Thyroid gland (tissue), 4 donors: ENCODE measurements around the gene COQ8A. TPM values are rescaled to one million over a fixed set of nuclear protein-coding genes. Genes with fewer than 3 reads are reported as not detected.

Source experiments
- DNase-seq, 2 donors: peaks; one replicate each; pipeline ENCODE4 v3.0.0-alpha.2; 2019
- H3K27ac ChIP-seq, 3 donors: fragments of 200-600 bp; sonication (generic); 1 replicate in 2 of 3; 2 replicates in 1 of 3; pipeline ENCODE4 v1.5.1; 2016 to 2019; ENCODE audit warnings: mild to moderate bottlenecking in 1 of 3, moderate library complexity in 1 of 3
- H3K27me3 ChIP-seq: fragments of 200-600 bp; sonication (generic); one replicate; pipeline ENCODE4 v1.5.1; 2019
- H3K36me3 ChIP-seq, 2 donors: fragments of 200-600 bp; sonication (generic); one replicate each; pipeline ENCODE4 v1.5.1; 2016 to 2019
- H3K4me1 ChIP-seq, 2 donors: fragments of 200-600 bp; sonication (generic); one replicate each; pipeline ENCODE4 v1.5.1; 2017 to 2019
- H3K4me3 ChIP-seq, 3 donors: fragments of 200-600 bp; sonication (generic); replicated peaks in 1 of 3; 1 replicate in 2 of 3; 2 replicates in 1 of 3; pipeline ENCODE4 v1.5.1; 2016; ENCODE audit warnings: mild to moderate bottlenecking in 1 of 3
- H3K9me3 ChIP-seq: fragments of 200-600 bp; sonication (generic); one replicate; pipeline ENCODE4 v1.5.1; 2017
- POLR2A ChIP-seq, 2 donors: fragments of 450-650 bp; IDR thresholded peaks; one replicate each; pipeline ENCODE4 v1.6.1; 2017; ENCODE audit warnings: antibody characterized with exemption in 2 of 2, mild to moderate bottlenecking in 2 of 2, moderate library complexity in 1 of 2
- WGBS, 2 donors: methylation state at CpG; one replicate each; pipeline ENCODE4 v1.1.5; 2017; 5-methylcytosine and 5-hydroxymethylcytosine counted together
- intact Hi-C: fragments of 100-400 bp; cut with DNase I; formaldehyde crosslinking; loops from one replicate; pipeline ENCODE4 v1.15.1; 2023
- total RNA-seq, 4 donors: library from RNA; depleted of rRNA; stranded (reverse); fragments of >200 nt; gene quantifications; one replicate each; pipeline ENCODE4 v1.2.3, GENCODE V29; 2016
- TF ChIP-seq, protein P1 (sequence below), 6 experiments: fragments of 200-600 bp in 3 of 6; fragments of 450-650 bp in 3 of 6; sonication (generic) in 3 of 6; IDR thresholded peaks; one replicate each; pipeline ENCODE4 v1.5.1; 2016 to 2019; ENCODE audit warnings: antibody characterized with exemption in 6 of 6, mild to moderate bottlenecking in 2 of 6, inconsistent platforms in 1 of 6, moderate library complexity in 1 of 6

COQ8A gene
- total RNA-seq, 4 donors from 2014 or later, result 25.1 to 35.9 (median 30.1) TPM

DNA sequence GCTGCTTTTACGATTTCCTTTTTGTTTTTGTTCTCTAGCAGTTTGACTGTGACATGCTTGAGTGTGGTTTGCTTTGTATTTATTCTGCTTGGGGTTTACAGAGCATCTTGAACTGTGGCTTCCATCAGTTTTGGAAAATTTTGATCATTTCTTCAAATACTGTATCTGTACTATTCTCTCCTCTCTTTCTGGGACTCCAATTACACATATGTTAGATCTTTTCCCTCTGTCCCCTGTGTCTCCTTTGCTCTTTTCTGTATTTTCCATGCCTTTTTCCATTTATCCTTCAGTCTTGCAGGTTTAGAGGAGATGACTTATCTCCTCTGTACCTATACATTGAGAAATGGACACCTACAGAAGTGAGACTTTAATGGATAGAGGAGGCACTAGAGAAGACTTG, 31.7 kb downstream of the COQ8A start:
- 95 to 98% methylated on average over 1 of the region's 1 CpG for WGBS, 2 donors
- TF ChIP-seq, protein P1, sequence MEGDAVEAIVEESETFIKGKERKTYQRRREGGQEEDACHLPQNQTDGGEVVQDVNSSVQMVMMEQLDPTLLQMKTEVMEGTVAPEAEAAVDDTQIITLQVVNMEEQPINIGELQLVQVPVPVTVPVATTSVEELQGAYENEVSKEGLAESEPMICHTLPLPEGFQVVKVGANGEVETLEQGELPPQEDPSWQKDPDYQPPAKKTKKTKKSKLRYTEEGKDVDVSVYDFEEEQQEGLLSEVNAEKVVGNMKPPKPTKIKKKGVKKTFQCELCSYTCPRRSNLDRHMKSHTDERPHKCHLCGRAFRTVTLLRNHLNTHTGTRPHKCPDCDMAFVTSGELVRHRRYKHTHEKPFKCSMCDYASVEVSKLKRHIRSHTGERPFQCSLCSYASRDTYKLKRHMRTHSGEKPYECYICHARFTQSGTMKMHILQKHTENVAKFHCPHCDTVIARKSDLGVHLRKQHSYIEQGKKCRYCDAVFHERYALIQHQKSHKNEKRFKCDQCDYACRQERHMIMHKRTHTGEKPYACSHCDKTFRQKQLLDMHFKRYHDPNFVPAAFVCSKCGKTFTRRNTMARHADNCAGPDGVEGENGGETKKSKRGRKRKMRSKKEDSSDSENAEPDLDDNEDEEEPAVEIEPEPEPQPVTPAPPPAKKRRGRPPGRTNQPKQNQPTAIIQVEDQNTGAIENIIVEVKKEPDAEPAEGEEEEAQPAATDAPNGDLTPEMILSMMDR (IDR thresholded peaks at IDR 0.05), result no peak
- TF ChIP-seq POLR2A (IDR thresholded peaks at IDR 0.05), result no peak
- H3K4me1 ChIP-seq, result peaks cover 10 to 23% of the 10 kb centered on the region in 2 donors
- H3K4me3 ChIP-seq, result no peak overlapping the region
- peaks cover 0 to 3% of the 10 kb centered on the region in 2 donors for H3K36me3 ChIP-seq
- no peaks in the 10 kb centered on the region for H3K27me3 ChIP-seq
- DNase-seq, result no peak
- no peak overlapping the region for H3K27ac ChIP-seq
- no peaks in the 10 kb centered on the region for H3K9me3 ChIP-seq
- intact Hi-C loops, result no loop called here

DNA sequence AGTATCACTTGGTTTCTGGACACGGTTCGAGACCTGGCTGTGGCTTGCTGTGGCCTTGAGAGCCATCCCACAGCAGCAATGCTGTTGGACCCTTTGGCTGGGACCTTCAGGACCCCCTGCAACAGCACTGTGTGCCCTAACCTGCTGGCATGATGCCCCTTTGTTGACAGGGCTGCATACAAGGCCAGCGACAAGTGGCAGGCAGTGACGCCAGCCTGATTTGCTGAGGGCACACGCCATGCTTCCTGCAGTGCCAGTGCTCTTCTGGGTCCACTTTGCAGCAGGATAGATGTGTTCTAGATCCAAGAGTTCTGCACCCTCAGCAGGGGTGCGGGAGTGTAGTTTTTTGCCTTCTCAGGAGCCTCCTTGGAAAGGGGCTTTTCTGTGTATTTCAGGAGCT, 32.8 kb downstream of the COQ8A start:
- TF ChIP-seq, protein P1 (IDR thresholded peaks at IDR 0.05), result no peak
- no peak for TF ChIP-seq POLR2A (IDR thresholded peaks at IDR 0.05)
- intact Hi-C loops, result no loop called here
- Histone ChIP-seq H3K36me3 (peaks cover 3 to 4% of the 10 kb centered on the region in 2 donors), H3K27me3 (no peaks in the 10 kb centered on the region), H3K4me3 (no peak overlapping the region), H3K9me3 (no peaks in the 10 kb centered on the region), H3K4me1 (peaks cover 10 to 23% of the 10 kb centered on the region in 2 donors), H3K27ac (peak overlapping the region in 1 of 3 donors; percentile 82)
- WGBS, 2 donors, result 83 to 96% methylated on average over 6 of the region's 6 CpGs
- DNase-seq, result no peak

DNA sequence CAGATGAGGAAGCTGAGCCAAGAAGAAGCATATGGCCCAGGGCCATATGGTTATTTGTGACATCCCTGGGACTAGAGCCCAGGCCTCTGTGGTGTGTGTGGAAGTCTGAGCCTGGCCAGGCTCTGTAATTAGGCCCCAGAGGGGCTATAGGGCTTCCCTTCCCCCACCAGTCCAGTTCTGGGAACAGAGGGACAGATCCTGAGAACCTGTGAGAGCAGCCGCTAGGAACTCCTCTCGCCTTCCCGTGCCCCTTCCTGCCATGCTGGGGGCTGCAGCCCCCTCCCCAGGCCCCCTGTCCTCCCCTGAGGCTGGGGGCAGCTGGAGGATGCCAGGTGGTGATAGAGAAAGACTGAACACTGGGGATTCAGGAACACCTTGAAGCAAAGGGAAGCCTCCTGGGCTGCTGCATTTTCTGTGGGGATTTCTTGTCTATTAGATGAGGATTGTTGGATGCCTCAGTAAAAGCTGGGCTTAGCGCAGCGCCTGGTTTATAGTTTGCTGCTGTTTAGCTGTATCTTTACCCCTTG, 33.3 kb downstream of the COQ8A start:
- 93 to 94% methylated on average over 5 of the region's 5 CpGs for WGBS, 2 donors
- Histone ChIP-seq H3K27me3 (no peaks in the 10 kb centered on the region), H3K4me1 (peaks cover 10 to 23% of the 10 kb centered on the region in 2 donors), H3K27ac (peak overlapping the region; percentile 59 to 82 (median 73)), H3K36me3 (peaks cover 3 to 9% of the 10 kb centered on the region in 2 donors), H3K9me3 (no peaks in the 10 kb centered on the region), H3K4me3 (no peak overlapping the region)
- intact Hi-C loops, result no loop called here
- no peak for DNase-seq
- no peak for TF ChIP-seq POLR2A (IDR thresholded peaks at IDR 0.05)

DNA sequence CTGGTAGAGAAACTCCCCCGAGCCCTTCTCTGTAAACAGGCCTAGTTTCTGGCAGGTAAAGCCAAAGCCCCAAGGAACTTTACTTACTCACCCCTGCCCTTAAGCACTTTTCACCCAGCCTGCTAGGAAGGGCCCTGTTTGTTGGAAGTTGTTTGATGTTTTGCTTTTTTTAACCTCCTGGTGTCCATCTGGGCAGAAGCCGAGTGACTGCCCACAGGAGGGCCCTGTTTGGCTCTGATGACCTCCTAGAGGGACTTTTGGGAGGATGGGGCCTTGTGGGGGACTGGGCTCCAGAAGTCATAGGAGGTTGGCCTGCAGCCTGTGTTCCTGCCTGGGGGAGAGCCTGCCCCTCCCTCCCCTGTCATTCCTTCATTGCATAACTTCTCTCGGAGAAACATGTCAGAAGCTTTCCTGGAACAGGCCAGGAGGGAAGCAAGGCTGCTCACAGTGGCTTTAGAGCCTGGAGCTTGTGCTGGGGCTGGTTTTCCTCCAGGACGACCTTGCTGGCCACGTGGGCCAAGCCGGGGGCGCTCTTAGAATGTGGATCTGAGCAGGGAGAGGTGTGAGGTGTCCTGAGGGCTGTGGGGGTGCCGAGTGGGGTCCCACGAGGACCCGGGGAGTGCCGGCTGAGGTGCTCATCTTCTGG, 33.9 kb downstream of the COQ8A start:
- 61 to 83% methylated on average over 2 to 11 of the region's 11 CpGs for WGBS, 2 donors
- H3K27me3 ChIP-seq, result no peaks in the 10 kb centered on the region
- H3K4me1 ChIP-seq, result peaks cover 10 to 23% of the 10 kb centered on the region in 2 donors
- H3K4me3 ChIP-seq, result no peak overlapping the region
- DNase-seq, result peak; percentile 19 to 38
- peaks cover 3 to 9% of the 10 kb centered on the region in 2 donors for H3K36me3 ChIP-seq
- intact Hi-C loops, result no loop called here
- no peaks in the 10 kb centered on the region for H3K9me3 ChIP-seq
- peak overlapping the region; percentile 59 to 82 (median 73) for H3K27ac ChIP-seq
- TF ChIP-seq POLR2A (IDR thresholded peaks at IDR 0.05), result no peak

DNA sequence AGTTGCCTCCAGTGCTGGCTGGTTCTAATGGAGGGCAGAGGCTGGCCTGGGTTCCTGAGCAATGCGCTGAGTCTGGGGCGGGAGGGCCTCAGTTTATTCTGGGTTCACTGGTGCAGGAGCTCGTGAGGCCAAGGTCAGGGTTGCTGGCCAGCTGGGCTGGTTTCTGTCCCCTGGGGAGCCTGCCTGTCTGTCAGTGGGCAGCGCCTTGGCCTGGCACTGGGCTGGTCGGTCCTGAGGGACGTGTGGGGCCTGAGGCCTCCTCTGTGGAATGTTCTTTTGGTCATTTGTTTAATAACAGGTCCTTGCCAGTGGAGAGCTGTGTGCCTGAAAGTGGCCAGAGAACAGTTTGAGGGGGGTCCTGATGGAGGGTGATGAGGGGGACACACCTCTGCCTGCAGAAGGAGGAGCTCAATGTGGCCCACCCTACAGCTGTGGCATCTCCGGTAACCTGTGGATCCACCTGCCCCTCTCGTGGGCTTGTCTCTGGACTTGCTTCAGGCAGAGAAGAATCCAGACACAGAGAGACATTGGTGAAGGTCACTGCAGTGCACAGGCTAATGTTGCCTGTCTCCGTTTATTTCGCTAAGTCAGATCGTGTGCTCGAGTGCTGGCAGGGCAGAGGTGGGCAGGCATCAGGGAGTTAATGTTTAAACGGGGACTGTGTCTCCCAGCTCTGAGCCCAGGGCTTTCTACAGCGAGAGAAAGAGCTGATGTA, 34.6 kb downstream of the COQ8A start:
- Histone ChIP-seq H3K9me3 (no peaks in the 10 kb centered on the region), H3K36me3 (peaks cover 3 to 9% of the 10 kb centered on the region in 2 donors), H3K4me3 (no peak overlapping the region), H3K4me1 (peaks cover 10 to 23% of the 10 kb centered on the region in 2 donors), H3K27ac (peak overlapping the region; percentile 59 to 82 (median 73)), H3K27me3 (no peaks in the 10 kb centered on the region)
- TF ChIP-seq POLR2A (IDR thresholded peaks at IDR 0.05), result no peak
- TF ChIP-seq, protein P1 (IDR thresholded peaks at IDR 0.05), result no peak
- DNase-seq, result peak; percentile 20 to 39
- intact Hi-C loops, result no loop called here
- 62 to 68% methylated on average over 13 of the region's 14 CpGs for WGBS, 2 donors
